BJ (cell line): ENCODE results near the gene PAK5. TPM values are rescaled to one million over a fixed set of nuclear protein-coding genes. Genes with fewer than 3 reads are reported as not detected.

ENCODE experiments used
- CTCF ChIA-PET: fragments of 350-600 bp; formaldehyde crosslinking; extraction: SDS; loops from one replicate; lab custom pipeline; 2021; ENCODE audit warnings: antibody characterized with exemption, inconsistent platforms; lab: Yijun Ruan, JAX
- POLR2A ChIA-PET: fragments of 300-600 bp; sonication (Branson Sonifier 250); formaldehyde crosslinking; extraction: SDS; loops from one replicate; lab custom pipeline; 2021; ENCODE audit warnings: antibody characterized with exemption; lab: Charles Lee
- DNase-seq: peaks from one replicate; pipeline ENCODE4 v3.0.0-alpha.2; 2011; ENCODE audit warnings: low read depth
- H3K27me3 ChIP-seq: 2 replicates; pipeline ENCODE4 v1.6.0; 2011; ENCODE audit warnings: low read length; ENCODE audit not compliant: control insufficient read depth, insufficient read depth
- H3K36me3 ChIP-seq: 2 replicates; pipeline ENCODE4 v1.5.1; 2011; ENCODE audit warnings: low read length; ENCODE audit not compliant: control insufficient read depth, insufficient read depth
- H3K4me3 ChIP-seq: 2 replicates; pipeline ENCODE4 v1.5.1; 2011; ENCODE audit warnings: low read depth, mild to moderate bottlenecking, control low read depth, low read length
- CTCF ChIP-seq: IDR thresholded peaks from 2 replicates; pipeline ENCODE4 v1.5.1; 2011; ENCODE audit warnings: low read depth, mild to moderate bottlenecking, control low read depth, inconsistent platforms, low read length, moderate library complexity; ENCODE audit not compliant: insufficient read depth
- polyA plus RNA-seq: library from polyadenylated mRNA; depleted of rRNA; stranded (reverse); fragments of >200 nt; gene quantifications from 2 replicates; pipeline ENCODE4 v1.2.3, GENCODE V29; 2011

Gene PAK5
- polyA plus RNA-seq, 1 experiment: not detected

DNA sequence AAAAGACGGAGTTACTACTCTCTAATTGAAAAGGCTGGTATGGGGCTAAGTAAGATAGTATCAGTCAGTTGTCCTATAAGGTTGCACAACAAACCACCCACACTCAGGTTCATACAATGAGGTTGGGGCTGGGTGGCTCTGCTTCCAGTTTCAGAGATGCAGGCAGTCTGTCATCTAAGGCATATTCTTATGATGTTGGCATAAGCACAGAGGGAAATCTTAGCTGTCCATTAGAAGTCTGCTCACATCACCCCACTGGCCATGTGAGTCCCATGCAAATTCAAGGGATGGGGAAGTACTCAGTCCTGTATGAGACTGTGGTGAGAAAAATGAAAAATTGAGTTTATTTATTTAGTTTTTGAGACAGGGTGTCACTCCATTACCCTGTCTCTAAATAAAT lies 205.9 kb downstream of the PAK5 start:
- Histone ChIP-seq H3K4me3 (no peak overlapping the region), H3K36me3 (no peaks in the 10 kb centered on the region), H3K27me3 (no peaks in the 10 kb centered on the region)
- no peak for TF ChIP-seq CTCF
- no peak for DNase-seq
- POLR2A ChIA-PET: no interaction called here
- CTCF ChIA-PET: interaction anchor here (1.0 to 1.7 kb wide), 2 partner anchors 16 to 23 kb away, joined by 3 to 4 read pairs; no protein-coding TSS in a partner anchor

DNA sequence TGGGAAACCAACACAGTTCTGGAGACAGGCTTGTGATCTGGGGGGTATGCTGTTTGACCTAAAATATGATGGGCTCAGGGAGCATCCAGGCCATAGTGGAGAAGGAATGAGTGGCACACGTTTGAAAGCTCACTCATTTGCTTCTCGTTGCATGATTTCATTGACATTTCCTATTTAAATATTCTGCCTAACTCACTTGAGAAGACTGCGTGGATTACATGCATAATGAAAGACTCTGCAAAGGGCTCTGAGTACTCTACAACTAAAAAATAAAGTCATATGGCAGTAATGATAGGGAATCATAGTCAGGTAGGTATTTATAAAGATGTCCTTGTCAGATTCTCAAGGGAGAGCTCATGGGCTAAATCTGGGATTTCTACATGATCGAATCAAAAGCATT lies 206.6 kb downstream of the PAK5 start:
- CTCF ChIA-PET: interaction anchor here (1.0 to 1.3 kb wide), 2 partner anchors 15 to 224 kb away, joined by 3 read pairs; no protein-coding TSS in a partner anchor
- H3K27me3 ChIP-seq: no peaks in the 10 kb centered on the region
- TF ChIP-seq CTCF: no peak

GRCh38 chr20:9630554-9630953 lies 208.3 kb downstream of the PAK5 start:
- DNase-seq: no peak
- POLR2A ChIA-PET: no interaction called here
- TF ChIP-seq CTCF: no peak
- Histone ChIP-seq H3K4me3 (no peak overlapping the region), H3K36me3 (no peaks in the 10 kb centered on the region), H3K27me3 (no peaks in the 10 kb centered on the region)
- CTCF ChIA-PET: interaction anchor here (1.2 kb wide), 1 partner anchor 13 kb away, joined by 3 read pairs; no protein-coding TSS in a partner anchor

More for the DNA sequence above, 206.6 kb downstream of the PAK5 start:
- no peak overlapping the region for H3K4me3 ChIP-seq
- no peak for DNase-seq
- POLR2A ChIA-PET: no interaction called here
- no peaks in the 10 kb centered on the region for H3K36me3 ChIP-seq

GRCh38 chr20:9629831-9630230 lies 209.0 kb downstream of the PAK5 start:
- no peak for TF ChIP-seq CTCF
- DNase-seq: no peak
- H3K4me3 ChIP-seq: no peak overlapping the region
- CTCF ChIA-PET: interaction anchor here (1.2 kb wide), 1 partner anchor 12 kb away, joined by 3 read pairs; no protein-coding TSS in a partner anchor
- POLR2A ChIA-PET: no interaction called here
- no peaks in the 10 kb centered on the region for H3K36me3 ChIP-seq
- H3K27me3 ChIP-seq: no peaks in the 10 kb centered on the region

DNA sequence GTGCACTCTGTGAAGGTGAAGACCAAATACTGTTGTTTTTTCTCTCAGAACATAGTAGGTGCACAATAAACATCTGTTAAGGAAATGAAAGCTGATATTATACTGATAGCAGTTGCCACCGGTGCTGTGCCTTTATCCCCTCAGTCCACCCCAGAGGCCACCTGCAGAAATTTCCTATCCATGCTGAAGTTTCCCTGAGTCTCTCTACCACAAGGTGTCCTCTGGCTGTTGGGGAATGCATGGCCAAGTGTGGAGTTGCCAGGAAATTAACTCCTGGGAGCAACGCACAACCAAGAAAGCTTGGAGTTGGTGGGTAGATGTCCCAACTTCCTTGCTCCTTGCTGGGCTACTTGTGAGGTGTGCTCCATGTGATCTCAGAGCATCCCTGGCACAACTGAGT lies 210.3 kb downstream of the PAK5 start:
- POLR2A ChIA-PET: no interaction called here
- TF ChIP-seq CTCF: no peak
- H3K36me3 ChIP-seq: no peaks in the 10 kb centered on the region
- DNase-seq: no peak
- H3K4me3 ChIP-seq: no peak overlapping the region
- no peaks in the 10 kb centered on the region for H3K27me3 ChIP-seq
- CTCF ChIA-PET: interaction anchor here (0.7 to 1.2 kb wide), 4 partner anchors 12 to 333 kb away, joined by 3 to 6 read pairs (median 4); no protein-coding TSS in a partner anchor
